COR-L47 (cell line): ENCODE results near the gene CWC27.
A peak's percentile ranks its signal among the peaks of the same experiment; 100 is the strongest.
"Not testable (repeated sequence)": the region's sequence is repeated elsewhere in the genome, so short reads cannot be mapped to it uniquely, and the experiment has no call there.

Experiments
- DNase-seq: peaks from one replicate; lab custom pipeline; 2025; lab: John Stamatoyannopoulos, UW

Gene CWC27

DNA sequence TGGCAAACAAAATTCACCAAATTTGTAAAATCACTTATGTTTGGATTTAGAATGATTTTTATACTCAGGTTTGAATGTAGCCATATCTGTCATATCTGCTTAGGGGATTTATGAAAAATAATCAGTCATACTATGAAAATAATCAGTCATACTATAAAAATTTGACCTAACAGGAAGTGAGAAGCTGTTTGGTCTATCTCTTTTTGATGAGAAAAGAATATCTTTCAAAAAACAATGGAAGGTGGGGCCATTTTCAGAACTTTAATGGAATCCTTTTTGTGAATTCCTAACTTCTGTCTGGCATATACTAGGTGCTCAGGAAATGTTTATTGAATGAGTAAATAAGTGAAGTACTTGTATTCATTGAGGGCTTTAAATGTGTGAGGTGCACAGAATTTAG lies 70.1 kb downstream of the CWC27 start:
- no peak for DNase-seq

DNA sequence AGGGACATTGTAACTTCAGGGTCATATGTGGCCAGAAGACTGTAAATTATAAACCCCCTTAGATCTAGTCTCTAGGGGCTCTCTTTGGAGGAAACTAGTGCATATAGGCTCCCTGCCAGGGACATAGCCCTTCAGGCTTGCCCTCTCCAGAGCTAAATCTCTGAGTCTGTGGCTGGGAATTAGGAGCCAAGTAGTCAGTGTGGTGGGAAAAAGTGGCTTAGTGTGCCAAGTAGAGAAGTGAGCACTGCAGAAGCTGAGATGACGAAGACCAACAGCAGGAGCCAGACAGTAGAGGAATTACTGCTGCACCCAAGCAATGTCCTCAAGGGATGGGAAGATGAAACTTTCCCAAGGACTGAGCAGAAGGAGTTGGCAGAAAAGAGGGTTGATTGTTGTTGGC lies 71.2 kb downstream of the CWC27 start:
- DNase-seq = no peak

DNA sequence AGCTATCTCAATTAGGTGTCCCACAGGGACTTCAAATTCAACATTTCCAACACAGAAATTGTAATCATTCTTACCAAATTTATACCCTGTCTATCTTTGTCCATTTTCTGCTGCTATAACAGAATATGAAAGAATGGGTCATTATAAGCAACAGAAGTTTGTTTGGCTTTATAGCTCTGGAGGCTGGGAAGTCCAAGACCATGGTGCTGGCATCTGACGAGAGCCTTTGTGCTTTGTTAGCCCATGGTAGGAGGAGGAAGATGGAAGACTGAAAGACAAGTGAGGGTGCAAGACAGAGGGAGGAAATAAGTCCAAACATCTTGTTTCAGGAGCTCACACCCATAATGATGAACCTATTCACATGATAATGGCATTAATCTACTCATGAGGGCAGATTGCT lies 72.2 kb downstream of the CWC27 start:
- DNase-seq = no peak

DNA sequence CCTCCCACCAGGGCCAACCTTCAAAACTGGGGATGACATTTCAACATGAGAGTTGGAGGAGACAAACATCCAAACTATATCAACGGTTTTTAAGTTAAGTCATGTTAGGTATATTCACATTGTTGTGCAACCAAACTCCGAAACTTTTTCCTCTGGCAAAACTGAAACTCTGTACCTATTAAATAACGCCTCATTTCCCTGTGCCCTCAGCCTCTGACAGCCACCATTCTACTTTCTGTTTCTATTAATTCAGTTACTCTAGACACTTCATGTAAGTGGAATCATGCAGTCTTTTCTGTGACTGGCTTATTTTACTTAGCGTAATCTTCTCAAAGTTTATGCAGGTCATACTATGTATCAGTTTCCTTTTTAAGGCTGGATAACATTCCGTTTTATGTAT lies 85.0 kb downstream of the CWC27 start:
- no peak for DNase-seq

DNA sequence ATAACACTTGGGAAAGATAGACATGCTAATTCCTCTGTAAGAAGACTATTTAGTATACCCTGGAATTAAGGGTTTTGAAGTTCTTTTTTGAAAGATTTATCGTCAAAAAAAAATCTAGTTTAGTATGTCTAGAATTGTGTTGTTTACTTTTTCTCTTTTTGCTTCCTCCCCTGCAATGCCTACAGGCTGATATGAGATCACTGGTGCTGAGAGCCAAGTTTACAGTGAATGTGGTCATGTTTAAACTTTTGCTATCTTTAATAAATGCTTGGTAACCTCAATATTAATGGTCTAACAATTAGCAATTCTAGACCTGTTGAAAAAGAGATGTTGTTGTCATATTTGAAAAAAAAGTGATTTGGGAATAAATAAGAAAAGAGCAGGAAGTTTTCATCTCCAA lies 86.1 kb downstream of the CWC27 start:
- DNase-seq = no peak

DNA sequence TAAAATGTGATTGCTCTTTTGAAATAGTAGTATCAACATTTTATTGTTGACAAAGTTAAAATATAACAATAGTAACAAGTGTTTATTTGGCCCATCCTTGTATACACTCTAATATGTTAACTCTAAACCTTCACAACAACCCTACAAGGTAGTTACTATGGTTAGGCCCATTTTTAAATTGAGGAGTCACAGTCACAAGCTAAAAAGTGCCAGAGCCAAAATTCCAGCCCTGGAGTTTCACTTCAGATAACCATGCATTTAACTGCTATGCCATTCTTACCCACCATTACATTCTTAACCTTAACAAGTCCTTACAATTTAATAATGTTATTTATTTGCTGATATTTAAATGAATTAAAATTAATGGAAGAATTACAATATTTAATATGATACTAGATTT lies 91.2 kb downstream of the CWC27 start:
- no peak for DNase-seq

DNA sequence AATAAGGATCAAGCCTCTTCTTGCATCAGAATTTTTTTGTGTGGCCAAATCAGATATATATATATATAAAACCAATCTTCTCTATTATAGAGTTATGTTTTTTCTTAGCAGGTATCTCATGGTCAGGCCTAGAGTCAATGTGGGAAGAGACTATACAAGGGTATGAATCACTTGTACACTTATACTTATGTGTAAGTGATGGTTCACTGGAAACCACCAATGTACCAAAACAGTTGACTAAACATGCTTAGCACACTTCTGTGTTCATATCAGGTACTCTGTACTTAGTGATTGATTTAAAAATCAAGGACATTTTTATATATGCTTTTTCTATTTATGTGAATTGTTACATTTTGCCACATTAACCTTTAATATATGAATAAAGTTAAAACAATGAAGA lies 92.6 kb downstream of the CWC27 start:
- DNase-seq = no peak

DNA sequence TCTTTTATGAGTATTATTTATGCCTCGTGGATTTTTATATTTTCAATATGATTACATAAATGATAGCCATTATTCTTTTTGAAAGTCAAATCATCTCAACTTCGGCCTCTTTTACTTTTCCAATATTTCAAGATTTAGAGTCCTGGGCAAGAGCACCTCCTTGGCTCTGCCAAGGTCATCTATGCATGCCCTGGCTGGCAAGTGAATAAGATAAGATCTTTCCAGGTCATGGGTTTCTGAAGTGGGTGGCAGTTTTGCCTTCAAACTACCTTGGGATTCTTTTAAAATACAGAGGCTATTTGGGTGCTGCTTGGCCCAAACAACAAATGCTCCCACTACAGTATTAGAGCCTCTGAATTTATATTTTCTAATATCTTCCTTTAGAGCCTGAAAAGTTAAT lies 95.4 kb downstream of the CWC27 start:
- DNase-seq = no peak

DNA sequence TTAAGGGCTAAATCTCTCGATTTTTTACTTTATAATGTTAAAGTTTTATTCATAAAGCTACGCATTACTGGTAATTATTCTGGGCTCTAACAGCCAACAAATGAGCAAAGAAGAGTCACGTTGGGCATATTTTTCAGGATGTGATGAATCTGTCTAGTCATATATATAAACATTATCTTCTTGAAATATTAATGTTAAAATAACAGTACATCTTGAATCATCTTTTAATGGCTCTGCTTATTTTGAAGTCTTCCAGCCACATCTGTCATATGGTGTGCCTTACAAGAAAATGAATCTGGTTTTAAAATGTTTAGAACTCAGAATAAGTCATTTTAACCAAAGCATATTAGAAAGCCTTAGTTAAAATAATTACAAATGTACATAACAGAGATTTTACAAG lies 96.9 kb downstream of the CWC27 start:
- DNase-seq = no peak

DNA sequence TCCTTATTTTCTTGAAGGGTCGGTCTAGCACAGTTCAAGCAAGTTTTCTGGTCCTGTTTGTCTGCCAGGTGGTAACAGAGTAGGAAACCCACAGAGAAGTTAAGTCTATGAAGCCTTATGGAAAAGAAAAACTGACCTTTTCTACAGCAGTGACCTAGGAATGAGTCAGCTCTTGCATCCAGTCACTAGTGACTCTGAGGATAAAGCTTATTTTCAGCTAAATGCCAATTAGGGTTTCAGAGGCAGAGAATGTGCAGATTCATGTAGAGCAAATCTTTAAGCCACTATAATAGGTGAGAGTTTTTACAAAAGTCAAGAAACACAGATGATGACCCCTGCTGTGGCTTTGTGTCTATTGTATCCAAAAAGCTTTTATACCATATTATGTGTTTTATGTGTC lies 100.7 kb downstream of the CWC27 start:
- peak; percentile 51 for DNase-seq

DNA sequence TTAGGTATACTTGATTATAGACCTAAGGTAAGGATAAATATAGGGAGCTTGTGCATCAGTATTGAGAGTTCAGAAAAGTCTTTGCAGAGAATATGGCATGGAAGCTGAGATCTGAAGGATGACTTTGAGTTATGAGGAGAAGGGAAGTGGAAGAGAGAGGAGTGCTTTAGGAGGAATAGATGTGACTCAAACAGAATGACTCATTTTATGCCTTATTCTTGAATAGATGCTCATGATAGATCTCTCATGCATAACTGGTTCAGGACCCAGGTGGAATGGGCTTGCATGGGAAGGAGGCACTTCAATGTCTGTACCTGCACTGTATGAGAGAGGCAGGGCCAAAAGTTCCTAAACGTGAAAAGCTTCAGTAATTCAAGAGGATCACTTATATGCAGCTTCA lies 103.3 kb downstream of the CWC27 start:
- no peak for DNase-seq

DNA sequence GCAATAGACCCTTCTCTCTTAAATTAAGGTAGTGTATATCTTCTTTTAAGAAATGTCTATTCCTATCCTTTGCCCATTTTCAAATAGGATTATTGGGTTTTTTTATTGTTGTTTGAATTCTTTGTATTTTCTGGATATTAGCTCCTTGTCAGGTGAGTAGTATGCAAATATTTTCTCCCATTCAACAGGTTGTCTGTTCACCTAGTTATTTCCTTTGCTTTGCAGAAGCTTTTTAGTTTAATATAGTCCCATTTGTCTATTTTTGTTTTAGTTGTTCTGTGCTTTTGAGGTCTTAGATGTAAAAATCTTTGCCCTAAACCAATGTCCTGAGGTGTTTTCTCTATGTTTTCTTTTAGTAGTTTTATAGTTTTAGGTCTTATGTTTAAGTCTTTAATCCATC lies 104.7 kb downstream of the CWC27 start:
- DNase-seq = no peak

DNA sequence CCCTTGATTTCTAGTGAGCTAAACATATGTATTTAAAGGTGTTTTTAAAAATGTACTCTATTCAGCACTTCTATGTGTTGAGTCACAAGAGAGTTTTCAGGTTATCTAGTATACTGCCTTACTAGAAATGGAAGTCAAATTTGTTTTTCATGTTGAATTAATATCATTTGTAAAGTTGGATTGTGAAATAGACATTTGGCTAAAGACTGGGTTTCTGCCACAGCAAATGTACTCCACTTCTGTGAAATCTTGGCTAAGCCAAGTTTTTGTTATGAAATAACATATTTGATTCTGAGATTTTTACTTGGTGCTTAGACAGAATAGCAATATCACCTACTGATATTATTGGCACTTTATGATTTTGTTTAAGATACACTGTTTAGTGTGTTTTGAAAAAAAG lies 106.0 kb downstream of the CWC27 start:
- DNase-seq = no peak

DNA sequence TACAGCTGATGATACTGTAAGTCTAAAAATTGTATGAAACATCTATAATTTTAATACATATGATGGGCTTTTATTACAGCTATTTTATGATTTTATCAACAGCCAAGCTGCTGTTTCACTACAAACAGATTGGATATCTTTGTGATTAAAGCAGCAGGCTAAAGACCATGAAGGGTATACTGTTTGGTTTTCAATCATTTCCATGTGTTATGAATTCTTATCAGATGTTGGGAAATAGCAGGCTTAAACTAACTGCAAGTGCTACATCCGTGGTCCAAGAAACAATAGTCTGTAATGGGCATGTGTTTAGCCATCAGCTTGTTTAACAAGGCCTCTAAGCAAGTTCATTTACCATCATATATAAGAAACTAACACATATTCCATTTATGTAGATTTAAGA lies 107.5 kb downstream of the CWC27 start:
- no peak for DNase-seq

DNA sequence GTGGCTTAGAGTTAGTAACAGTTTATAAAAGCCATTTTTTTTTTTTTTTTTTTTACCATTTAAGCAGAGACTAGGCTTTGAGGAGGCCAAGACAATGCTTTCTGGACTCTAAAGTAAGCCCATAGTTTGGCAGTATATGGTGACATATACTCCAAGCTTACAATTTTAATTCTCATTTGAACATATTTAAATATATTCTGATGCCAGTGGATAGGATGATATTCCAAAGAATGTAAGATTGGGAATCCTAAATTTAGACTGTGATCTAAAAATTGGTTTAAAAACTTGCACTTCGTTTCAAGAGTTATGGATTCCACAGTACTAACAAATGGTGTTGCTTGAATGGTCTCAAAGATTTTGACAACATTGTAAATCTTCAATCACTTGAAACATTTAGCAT lies 112.1 kb downstream of the CWC27 start:
- DNase-seq = no peak

DNA sequence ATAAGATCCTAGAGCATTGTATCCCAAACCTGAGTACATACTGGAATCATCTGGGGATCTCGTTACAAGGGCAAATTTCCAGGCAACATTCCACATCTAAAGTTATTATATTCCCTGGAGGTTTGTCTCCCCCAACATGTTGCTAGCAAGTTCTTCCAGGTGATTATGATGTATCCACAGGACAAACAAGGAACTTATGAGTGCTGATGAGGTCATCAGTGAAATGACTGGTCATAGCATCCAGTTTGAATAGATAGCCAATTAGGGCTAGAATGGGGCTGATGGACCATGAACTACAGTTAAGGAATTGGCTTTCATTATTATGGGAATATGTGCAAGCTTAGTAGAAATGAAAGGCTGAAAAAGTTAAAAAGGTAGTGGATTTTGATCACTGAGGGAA lies 115.2 kb downstream of the CWC27 start:
- no peak for DNase-seq

DNA sequence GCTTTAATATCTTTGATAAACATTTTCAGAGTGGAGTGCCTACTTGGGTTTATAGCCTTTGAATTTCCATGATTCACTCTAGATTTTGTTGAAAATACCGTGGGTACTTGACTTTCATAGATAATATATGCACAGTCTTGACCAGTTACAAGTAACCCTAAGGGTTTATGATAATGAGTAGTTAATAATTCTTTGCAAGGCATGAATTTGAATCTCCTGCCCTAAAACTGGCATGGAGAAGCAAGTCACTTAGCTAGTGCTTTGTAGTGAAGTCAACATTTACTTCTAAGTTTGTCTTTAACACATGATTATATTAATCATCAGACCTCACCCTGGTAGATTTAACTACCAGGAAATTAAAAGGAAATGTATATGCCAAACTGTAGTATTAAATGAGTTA lies 115.8 kb downstream of the CWC27 start:
- no peak for DNase-seq

DNA sequence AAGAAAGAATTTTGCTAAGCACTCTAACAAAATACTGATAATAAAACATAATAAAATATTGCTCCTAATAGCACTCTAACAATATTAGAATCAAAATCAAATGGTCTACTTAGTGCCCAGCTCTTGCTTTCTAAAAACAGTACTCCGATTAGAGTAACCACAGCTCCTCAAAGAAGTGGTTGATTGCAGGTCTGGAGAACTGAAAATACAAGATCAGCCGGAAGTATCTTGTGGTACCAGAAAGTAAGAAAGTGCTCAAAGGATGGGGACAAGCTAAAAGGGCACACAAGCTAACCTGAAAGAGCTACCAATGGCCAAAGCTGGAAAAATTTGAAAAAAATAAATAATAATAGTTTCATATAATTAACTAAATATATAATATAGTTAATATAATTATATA lies 119.2 kb downstream of the CWC27 start:
- no peak for DNase-seq

DNA sequence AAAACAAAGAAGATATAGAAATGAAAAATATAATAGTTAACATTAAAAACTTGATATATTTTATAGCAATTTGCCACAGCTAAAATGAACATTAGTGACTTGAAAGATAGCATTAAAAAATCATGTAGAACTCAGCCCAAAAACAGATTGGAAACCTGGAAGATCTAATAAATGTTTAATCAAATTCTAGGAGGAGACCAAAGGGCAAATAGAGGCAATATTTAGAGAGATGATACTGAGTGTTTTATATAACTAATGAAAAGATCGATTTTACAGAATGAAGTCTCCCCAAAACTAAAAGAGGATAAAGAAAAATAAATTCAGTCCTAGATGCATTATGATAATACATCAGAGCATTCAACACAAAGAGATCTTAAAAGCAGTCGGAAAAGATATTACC lies 127.0 kb downstream of the CWC27 start:
- DNase-seq = no peak

DNA sequence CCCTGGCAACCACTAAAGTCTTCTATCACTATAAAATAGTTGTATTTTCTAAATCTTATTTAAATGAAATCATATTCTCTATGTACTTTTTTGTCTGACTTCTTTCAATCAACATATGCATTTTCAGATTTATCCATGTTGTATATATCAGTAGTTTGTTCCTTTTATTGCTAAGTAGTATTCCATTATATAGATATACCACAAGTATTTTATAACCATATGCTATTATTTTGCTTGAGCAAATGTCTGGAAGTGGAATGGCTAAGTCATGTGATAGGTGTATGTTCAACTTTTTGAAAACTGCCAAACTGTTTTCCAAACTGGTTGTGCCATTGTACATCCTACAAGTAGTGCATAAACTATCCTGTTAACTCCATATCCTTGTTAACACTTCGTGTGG lies 131.1 kb downstream of the CWC27 start:
- DNase-seq = no peak

DNA sequence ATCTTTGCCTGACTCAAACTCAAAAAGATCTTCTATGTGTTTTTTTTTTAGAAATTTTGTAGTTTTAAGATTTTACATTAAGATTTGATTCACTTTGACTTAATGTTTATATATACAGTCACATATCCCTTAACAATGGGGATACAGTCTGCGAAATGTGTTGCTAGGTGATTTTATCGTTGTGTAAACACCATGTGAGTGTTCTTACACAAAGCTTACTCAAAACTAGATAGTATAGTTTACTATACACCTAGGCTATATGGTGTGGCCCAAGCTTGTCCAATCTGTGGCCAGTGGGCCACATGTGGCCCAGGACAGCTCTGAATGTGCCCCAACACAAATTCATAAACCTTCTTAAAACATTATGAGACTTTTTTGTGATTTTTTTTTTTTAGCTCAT lies 131.9 kb downstream of the CWC27 start:
- no peak for DNase-seq

DNA sequence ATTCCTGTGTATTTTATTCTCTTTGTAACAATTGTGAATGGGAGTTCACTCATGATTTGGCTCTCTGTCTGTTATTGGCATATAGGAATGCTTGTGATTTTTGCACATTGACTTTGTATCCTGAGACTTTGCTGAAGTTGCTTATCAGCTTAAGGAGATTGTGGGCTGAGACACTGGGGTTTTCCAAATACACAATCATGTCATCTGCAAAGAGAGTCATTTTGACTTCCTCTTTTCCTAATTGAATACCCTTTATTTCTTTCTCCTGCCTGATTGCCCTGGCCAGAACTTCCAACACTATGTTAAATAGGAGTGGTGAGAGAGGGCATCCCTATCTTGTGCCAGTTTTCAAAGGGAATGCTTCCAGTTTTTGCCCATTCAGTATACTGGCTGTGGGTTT lies 138.7 kb downstream of the CWC27 start:
- not testable (repeated sequence) for DNase-seq

DNA sequence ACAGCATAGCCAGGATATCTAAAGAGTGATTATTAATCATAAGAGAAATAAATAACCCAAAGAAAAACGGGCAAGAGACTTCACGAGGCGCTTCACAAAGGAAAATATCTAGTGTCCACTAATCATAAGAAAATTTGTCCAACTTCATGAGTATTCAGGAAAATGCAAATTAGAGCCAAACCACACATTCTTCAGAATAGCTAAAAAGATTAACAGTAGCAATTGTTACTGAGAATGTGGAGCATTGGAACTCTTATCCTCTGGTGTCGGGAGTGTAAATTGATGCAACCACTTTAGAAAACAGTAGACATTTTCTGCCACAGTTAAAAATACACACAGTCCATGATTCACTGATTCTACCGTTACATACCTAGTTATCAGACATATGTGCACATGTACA lies 145.7 kb downstream of the CWC27 start:
- no peak for DNase-seq

DNA sequence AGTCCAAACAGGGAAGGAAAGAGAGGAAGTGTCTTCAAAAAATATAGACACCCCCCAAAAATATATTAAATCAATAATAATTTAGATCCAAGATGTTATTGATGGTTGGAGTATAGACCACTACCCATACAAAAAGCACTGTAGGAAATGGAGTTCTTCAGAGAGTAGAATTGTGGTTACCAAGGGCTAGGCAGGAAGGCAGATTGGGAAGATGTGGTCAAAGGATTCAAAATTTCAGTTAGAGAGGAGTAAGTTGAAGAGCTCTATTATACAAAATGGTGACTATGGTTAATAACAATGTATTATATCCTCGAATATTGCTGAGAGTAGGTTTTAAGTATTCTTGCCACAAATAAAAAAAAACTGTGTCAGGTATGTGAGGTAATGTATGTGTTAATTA lies 149.4 kb downstream of the CWC27 start:
- no peak for DNase-seq

DNA sequence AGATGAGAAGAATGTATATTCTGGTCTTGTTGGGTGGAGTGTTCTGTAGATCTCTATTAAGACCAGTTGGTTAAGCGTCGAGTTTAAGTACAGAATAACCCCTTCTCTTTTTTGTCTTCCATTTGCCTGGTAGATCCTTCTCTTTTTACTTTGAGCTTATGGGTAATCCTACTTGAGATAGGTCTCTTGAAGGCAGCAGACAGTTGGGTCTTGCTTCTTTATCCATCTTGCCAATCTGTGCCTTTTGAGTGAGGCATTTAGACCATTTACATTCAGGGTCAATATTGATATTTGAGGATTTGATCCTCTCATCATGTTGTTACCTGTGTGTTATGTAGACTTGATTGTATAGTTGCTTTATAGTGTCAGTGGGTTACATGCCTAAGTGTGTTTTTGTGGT lies 152.7 kb downstream of the CWC27 start:
- no peak for DNase-seq
